ENCODE results near the gene BRME1. TPM values are rescaled to one million over a fixed set of nuclear protein-coding genes. Genes with fewer than 3 reads are reported as not detected.

BRME1 gene
- total RNA-seq, 1 experiment from 2014 or later, result 6.7 TPM

DNA sequence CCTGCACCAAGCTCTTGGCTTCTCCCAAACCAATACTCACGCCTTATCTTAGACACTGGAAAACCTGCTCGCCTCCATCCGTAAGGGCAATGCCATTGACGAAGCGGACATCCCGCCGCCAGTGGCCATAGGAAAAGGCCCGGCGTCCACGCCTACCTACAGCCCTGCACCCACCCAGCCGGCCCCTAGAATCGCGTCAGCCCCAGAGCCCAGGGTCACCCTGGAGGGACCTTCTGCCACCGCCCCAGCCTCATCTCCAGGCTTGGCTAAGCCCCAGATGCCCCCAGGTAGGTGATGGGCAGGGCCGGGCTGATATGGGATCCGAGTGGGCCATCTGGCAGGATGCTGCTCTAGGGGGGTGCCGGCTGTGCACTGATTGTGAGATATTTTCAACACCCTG lies 7.4 kb upstream of the BRME1 start:
- Histone ChIP-seq H3K23ac (ENCODE audit: insufficient read length, low read depth, low read length) (no peak overlapping the region), H3K27me3 (ENCODE audit: insufficient read depth, low read length) (no peaks in the 10 kb centered on the region), H4K5ac (ENCODE audit: insufficient read length, low read depth, low read length) (no peak overlapping the region), H2BK120ac (ENCODE audit: low read depth, low read length, poor library complexity, severe bottlenecking) (no peak overlapping the region), H3T11ph (ENCODE audit: low read length) (no peak overlapping the region), H3K4me1 (ENCODE audit: insufficient read depth, low read length) (no peaks in the 10 kb centered on the region), H3K27ac (ENCODE audit: insufficient read length, low read depth, low read length) (no peak overlapping the region), H2BK5ac (ENCODE audit: insufficient read length, low read length) (no peak overlapping the region), H3K79me2 (ENCODE audit: insufficient read depth, low read length) (no peaks in the 10 kb centered on the region), H2BK15ac (ENCODE audit: low read depth, low read length) (no peak overlapping the region), H3K79me1 (ENCODE audit: insufficient read depth, low read depth, low read length, poor library complexity, severe bottlenecking) (no peaks in the 10 kb centered on the region), H4K20me1 (ENCODE audit: control insufficient read depth, insufficient read depth, insufficient read length) (no peaks in the 10 kb centered on the region), H3K4me2 (ENCODE audit: insufficient read depth, insufficient read length, low read length) (no peak overlapping the region), H4K91ac (ENCODE audit: insufficient read length, low read depth, low read length) (no peak overlapping the region), H3K9ac (ENCODE audit: extremely low read depth, insufficient read length, low read length) (no peak overlapping the region), H3K14ac (ENCODE audit: insufficient read depth, low read length) (no peak overlapping the region; the same call in 1 of the 2 replicates), H2BK20ac (ENCODE audit: low read depth, low read length, poor library complexity, severe bottlenecking) (no peak overlapping the region), H3K18ac (ENCODE audit: insufficient read length, low read depth, low read length) (no peak overlapping the region), H2AFZ (ENCODE audit: low read length) (no peak overlapping the region), H2AK5ac (ENCODE audit: insufficient read length, low read length) (no peak overlapping the region), H3K56ac (ENCODE audit: insufficient read length, low read depth, low read length) (no peak overlapping the region), H3K4ac (ENCODE audit: low read depth, low read length) (no peak overlapping the region), H3K9me3 (ENCODE audit: control insufficient read depth, low read depth, low read length) (no peaks in the 10 kb centered on the region), H2BK12ac (ENCODE audit: insufficient read length, low read depth, low read length) (no peak overlapping the region), H4K8ac (replicated peaks; ENCODE audit: insufficient read length, low read depth, low read length) (no peak overlapping the region), H3K23me2 (ENCODE audit: insufficient read length, low read depth, low read length, poor library complexity, severe bottlenecking) (no peaks in the 10 kb centered on the region)
- Mint-ChIP-seq H3K36me3 (ENCODE audit: insufficient read depth in 1 of 3, low read depth in 3 of 3) (peaks cover 14 to 73% (median 36%) of the 10 kb centered on the region in 3 experiments; a peak in 6 of 7 replicates), H3K27me3 (ENCODE audit: low read depth) (no peaks in the 10 kb centered on the region), H3K4me1 (no peaks in the 10 kb centered on the region), H3K9me3 (no peaks in the 10 kb centered on the region), H3K27ac (no peak overlapping the region), H3K4me3 (no peak overlapping the region)
- TF ChIP-seq, protein P1, sequence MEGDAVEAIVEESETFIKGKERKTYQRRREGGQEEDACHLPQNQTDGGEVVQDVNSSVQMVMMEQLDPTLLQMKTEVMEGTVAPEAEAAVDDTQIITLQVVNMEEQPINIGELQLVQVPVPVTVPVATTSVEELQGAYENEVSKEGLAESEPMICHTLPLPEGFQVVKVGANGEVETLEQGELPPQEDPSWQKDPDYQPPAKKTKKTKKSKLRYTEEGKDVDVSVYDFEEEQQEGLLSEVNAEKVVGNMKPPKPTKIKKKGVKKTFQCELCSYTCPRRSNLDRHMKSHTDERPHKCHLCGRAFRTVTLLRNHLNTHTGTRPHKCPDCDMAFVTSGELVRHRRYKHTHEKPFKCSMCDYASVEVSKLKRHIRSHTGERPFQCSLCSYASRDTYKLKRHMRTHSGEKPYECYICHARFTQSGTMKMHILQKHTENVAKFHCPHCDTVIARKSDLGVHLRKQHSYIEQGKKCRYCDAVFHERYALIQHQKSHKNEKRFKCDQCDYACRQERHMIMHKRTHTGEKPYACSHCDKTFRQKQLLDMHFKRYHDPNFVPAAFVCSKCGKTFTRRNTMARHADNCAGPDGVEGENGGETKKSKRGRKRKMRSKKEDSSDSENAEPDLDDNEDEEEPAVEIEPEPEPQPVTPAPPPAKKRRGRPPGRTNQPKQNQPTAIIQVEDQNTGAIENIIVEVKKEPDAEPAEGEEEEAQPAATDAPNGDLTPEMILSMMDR (conservative IDR thresholded peaks at IDR 0.05), result no peak
- no CpG with 5 or more reads among the region's 17 CpGs for WGBS (ENCODE audit: extremely low coverage, insufficient read length, low lambda C conversion rate)
- DNase-seq, result no peak
